ACC112 (cell line): ENCODE data around the gene NAA80.

Source experiments
- H2AFZ ChIP-seq: fragments of 200-600 bp; sonication (generic); one replicate; pipeline ENCODE4 v1.6.0; 2017; ENCODE audit warnings: antibody characterized with exemption, low read length; ENCODE audit not compliant: unreplicated experiment
- H3K27ac ChIP-seq: fragments of 200-600 bp; sonication (generic); 2 replicates; pipeline ENCODE4 v1.5.1; 2014; ENCODE audit warnings: low read depth, mild to moderate bottlenecking, antibody characterized with exemption, low read length, moderate library complexity
- H3K27me3 ChIP-seq: fragments of 200-600 bp; sonication (generic); 2 replicates; pipeline ENCODE4 v1.6.1; 2014; ENCODE audit warnings: mild to moderate bottlenecking, antibody characterized with exemption, low read length, moderate library complexity, mixed read lengths; ENCODE audit not compliant: insufficient read depth
- H3K36me3 ChIP-seq: fragments of 200-600 bp; sonication (generic); 2 replicates; pipeline ENCODE4 v1.6.1; 2016; ENCODE audit warnings: mild to moderate bottlenecking, antibody characterized with exemption, low read length, moderate library complexity, mixed read lengths; ENCODE audit not compliant: insufficient read depth
- H3K4me1 ChIP-seq: fragments of 200-600 bp; sonication (generic); one replicate; pipeline ENCODE4 v1.6.1; 2016; ENCODE audit warnings: low read length, mixed read lengths; ENCODE audit not compliant: insufficient read depth, unreplicated experiment, control insufficient read depth
- H3K4me3 ChIP-seq: fragments of 200-600 bp; sonication (generic); 2 replicates; pipeline ENCODE4 v1.5.1; 2014; ENCODE audit warnings: mild to moderate bottlenecking, low read depth, low read length
- H3K79me2 ChIP-seq: fragments of 200-600 bp; sonication (generic); one replicate; pipeline ENCODE4 v1.6.0; 2016; ENCODE audit warnings: low read length; ENCODE audit not compliant: control insufficient read depth, unreplicated experiment, insufficient read depth

NAA80 gene

DNA sequence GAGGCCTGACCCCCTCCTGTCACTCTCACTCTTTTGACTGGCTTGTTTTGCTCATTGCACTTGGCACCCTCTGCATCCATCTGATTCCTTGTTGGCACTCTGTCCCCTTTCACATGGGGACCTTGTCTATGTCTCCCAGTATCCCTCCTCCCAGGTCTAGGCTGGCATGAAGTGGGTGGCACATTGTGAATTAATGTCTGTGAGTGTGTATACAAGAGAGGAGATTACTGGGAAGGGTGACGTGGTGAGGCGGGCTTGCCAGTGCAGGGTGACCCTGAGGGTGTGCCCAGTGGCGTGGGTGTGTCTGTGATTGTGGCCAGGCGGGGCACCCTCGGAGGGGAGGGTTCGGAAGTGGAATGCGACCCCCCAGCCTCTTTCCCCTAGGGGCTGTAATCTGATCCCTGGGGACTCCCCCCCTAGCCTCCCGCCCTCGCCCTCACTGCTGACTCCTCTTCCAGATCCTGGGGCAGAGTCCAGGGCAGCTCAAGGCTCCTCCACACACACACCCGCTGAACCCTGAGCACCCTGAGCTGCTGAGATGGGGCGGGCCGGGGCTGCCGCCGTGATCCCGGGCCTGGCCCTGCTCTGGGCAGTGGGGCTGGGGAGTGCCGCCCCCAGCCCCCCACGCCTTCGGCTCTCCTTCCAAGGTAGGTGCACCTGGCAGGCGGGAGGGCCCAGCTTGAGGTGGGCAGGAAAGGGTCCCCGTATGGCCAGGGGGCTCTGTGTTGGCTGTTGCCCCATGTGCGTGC, 30.3 kb downstream of the NAA80 start, which contains the start of gene SEMA3B:
TSS of gene SEMA3B (plus strand) at position 445 of the 749 bp plus-strand sequence. CDS start at position 539, 94 bp downstream.
- Histone ChIP-seq H3K4me1 (peaks cover 41% of the 10 kb centered on the region), H3K27me3 (peaks cover 7% of the 10 kb centered on the region), H3K36me3 (no peaks in the 10 kb centered on the region), H3K27ac (no peak within 1 kb of the TSS), H2AFZ (no peak within 1 kb of the TSS), H3K4me3 (peak within 1 kb of the TSS; percentile 39; the same call in 1 of the 2 replicates), H3K79me2 (no peaks in the 10 kb centered on the region)

DNA sequence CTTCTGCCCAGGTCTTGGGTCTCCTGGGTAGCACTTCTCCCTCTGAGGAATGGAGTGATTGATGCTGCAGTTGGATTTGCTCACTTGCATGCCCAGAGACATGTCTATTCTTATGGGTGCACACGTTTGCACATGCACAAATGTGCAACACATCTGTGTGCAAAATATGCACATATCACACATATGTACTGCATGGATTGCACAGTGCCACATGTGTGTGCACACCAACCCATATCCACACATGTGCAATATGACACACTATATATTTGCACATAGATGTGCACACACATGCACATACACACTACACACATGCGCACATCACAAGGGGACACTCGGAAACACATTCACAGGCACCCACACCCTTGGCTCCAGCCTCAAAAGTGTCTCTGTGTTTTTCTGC, 30.9 kb downstream of the NAA80 start:
- Histone ChIP-seq H3K36me3 (no peaks in the 10 kb centered on the region), H2AFZ (no peak overlapping the region), H3K79me2 (no peaks in the 10 kb centered on the region), H3K4me3 (no peak overlapping the region), H3K27me3 (0 out of 2 replicates have a peak, but pooled peaks cover under 1% of the 10 kb centered on the region), H3K4me1 (peaks cover 45% of the 10 kb centered on the region), H3K27ac (no peak overlapping the region)

DNA sequence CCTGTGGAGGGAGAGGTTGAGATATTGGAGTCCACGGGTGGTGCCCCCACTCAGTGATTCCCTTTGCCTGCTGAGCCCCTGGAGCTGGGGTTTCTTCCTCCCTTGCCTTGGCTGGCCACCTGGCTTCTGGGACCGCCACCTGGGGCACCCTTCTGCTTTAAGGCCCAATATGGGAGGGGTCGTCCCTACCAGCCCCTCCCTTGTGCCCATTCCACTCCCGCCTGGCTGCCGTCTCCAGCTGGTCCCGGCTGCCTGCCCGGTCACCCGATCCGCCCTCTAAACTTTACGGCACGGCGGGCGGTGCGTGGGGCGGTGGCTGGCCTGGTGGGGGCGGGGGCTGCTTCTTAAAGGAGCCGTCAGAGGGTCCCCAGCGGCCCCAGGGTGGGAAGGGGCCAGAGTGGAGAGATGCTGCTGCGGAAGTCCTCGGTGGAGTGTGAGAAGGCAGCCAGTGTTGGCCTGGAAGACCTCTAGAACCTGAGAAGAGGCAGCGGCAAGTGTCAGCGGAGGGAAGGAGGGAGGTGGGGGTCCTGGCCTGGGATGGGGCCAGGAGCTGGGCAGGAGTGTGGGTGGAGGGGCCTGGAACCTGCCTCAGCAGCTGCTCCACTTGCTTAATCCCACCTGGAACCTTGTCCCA, 31.8 kb downstream of the NAA80 start:
- Histone ChIP-seq H3K4me1 (peaks cover 45% of the 10 kb centered on the region), H3K79me2 (no peaks in the 10 kb centered on the region), H3K27me3 (no peaks in the 10 kb centered on the region), H3K36me3 (no peaks in the 10 kb centered on the region), H3K4me3 (peak overlapping the region; percentile 61), H2AFZ (no peak overlapping the region), H3K27ac (no peak overlapping the region)

- peaks cover 45% of the 10 kb centered on the region for H3K4me1 ChIP-seq
- no peaks in the 10 kb centered on the region for H3K27me3 ChIP-seq
- H3K27ac ChIP-seq = no peak overlapping the region
- no peak overlapping the region for H2AFZ ChIP-seq
- H3K79me2 ChIP-seq = no peaks in the 10 kb centered on the region
- peak overlapping the region; percentile 61 for H3K4me3 ChIP-seq
- no peaks in the 10 kb centered on the region for H3K36me3 ChIP-seq
Measured at GRCh38 chr3:50266836-50267235, 32.4 kb downstream of the NAA80 start.

- H3K36me3 ChIP-seq = no peaks in the 10 kb centered on the region
- no peaks in the 10 kb centered on the region for H3K79me2 ChIP-seq
- no peak overlapping the region for H2AFZ ChIP-seq
- H3K4me1 ChIP-seq = peaks cover 46% of the 10 kb centered on the region
- H3K4me3 ChIP-seq = no peak overlapping the region
- no peaks in the 10 kb centered on the region for H3K27me3 ChIP-seq
- H3K27ac ChIP-seq = no peak overlapping the region
Measured at GRCh38 chr3:50266017-50266416, 33.2 kb downstream of the NAA80 start.

DNA sequence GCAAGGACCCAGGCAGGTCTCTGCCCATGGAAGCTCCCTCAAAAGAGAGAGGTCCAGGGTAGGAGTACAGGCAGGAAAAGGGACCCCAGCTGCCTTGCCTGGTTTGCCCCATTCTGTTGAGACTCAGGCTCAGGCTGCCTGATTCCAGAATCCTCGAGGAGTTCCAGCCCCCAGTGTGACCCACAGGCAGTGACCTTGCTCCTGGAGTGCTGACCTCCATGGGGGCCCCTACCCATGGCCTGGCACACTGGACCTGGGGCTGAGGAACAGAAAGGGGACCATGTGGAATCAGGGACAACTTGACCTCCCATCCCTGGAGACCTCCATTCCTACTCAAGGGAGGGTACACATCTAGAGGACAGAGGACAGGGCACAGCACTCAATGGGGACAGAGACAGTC, 33.6 kb downstream of the NAA80 start:
- Histone ChIP-seq H3K27me3 (no peaks in the 10 kb centered on the region), H3K4me3 (no peak overlapping the region), H3K4me1 (peaks cover 47% of the 10 kb centered on the region), H3K79me2 (no peaks in the 10 kb centered on the region), H2AFZ (no peak overlapping the region), H3K36me3 (no peaks in the 10 kb centered on the region), H3K27ac (no peak overlapping the region)

DNA sequence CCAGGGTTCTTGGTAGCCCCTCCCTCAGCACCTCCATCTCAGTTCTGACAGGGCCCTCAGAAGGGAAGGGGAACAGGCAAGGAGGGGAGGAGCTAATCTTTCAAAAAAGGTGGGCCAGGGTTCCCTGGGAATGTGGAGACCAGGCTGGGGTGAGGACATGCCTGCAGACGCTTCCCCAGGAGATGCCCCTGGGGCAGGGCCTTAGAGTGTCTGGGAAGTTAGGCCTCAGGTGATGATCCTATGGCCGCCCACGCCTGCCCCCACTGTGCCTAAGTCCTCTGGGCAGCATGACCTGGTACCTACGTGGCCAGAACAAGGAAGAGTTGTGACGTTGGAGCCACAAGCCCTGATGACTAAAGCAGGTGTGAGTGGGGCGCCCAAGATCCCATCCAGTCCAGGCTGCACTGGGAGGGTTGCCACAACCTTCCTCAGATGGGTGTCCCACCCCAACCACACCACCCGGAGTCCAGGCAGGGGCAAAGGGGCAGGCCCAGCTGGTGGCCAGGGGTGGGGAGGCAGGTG, 34.2 kb downstream of the NAA80 start:
- H3K4me3 ChIP-seq = no peak overlapping the region
- peaks cover 46% of the 10 kb centered on the region for H3K4me1 ChIP-seq
- no peaks in the 10 kb centered on the region for H3K27me3 ChIP-seq
- no peaks in the 10 kb centered on the region for H3K36me3 ChIP-seq
- no peak overlapping the region for H2AFZ ChIP-seq
- H3K27ac ChIP-seq = no peak overlapping the region
- H3K79me2 ChIP-seq = no peaks in the 10 kb centered on the region

- no peaks in the 10 kb centered on the region for H3K79me2 ChIP-seq
- no peaks in the 10 kb centered on the region for H3K27me3 ChIP-seq
- peaks cover 45% of the 10 kb centered on the region for H3K4me1 ChIP-seq
- no peak overlapping the region for H2AFZ ChIP-seq
- H3K36me3 ChIP-seq = no peaks in the 10 kb centered on the region
- H3K4me3 ChIP-seq = no peak overlapping the region
- no peak overlapping the region for H3K27ac ChIP-seq
Measured at GRCh38 chr3:50264383-50264963, 34.7 kb downstream of the NAA80 start.

GRCh38 chr3:50263478-50264382, 35.5 kb downstream of the NAA80 start:
- H3K27ac ChIP-seq = peak overlapping the region; percentile 36; the same call in 1 of the 2 replicates
- no peaks in the 10 kb centered on the region for H3K27me3 ChIP-seq
- no peaks in the 10 kb centered on the region for H3K36me3 ChIP-seq
- no peak overlapping the region for H2AFZ ChIP-seq
- no peaks in the 10 kb centered on the region for H3K79me2 ChIP-seq
- peaks cover 39% of the 10 kb centered on the region for H3K4me1 ChIP-seq
- H3K4me3 ChIP-seq = no peak overlapping the region

GRCh38 chr3:50262778-50263177, 36.4 kb downstream of the NAA80 start:
- Histone ChIP-seq H2AFZ (no peak overlapping the region), H3K79me2 (no peaks in the 10 kb centered on the region), H3K27ac (no peak overlapping the region), H3K27me3 (no peaks in the 10 kb centered on the region), H3K4me3 (no peak overlapping the region), H3K4me1 (peaks cover 35% of the 10 kb centered on the region), H3K36me3 (no peaks in the 10 kb centered on the region)
